ENCODE measurements around the gene JMY. TPM values are rescaled to one million over a fixed set of nuclear protein-coding genes. Genes with fewer than 3 reads are reported as not detected.

The JMY gene
- polyA plus RNA-seq, 2 of the 4 experiments (the other 2 are of a cell fraction): 4.2 to 5.0 TPM

DNA sequence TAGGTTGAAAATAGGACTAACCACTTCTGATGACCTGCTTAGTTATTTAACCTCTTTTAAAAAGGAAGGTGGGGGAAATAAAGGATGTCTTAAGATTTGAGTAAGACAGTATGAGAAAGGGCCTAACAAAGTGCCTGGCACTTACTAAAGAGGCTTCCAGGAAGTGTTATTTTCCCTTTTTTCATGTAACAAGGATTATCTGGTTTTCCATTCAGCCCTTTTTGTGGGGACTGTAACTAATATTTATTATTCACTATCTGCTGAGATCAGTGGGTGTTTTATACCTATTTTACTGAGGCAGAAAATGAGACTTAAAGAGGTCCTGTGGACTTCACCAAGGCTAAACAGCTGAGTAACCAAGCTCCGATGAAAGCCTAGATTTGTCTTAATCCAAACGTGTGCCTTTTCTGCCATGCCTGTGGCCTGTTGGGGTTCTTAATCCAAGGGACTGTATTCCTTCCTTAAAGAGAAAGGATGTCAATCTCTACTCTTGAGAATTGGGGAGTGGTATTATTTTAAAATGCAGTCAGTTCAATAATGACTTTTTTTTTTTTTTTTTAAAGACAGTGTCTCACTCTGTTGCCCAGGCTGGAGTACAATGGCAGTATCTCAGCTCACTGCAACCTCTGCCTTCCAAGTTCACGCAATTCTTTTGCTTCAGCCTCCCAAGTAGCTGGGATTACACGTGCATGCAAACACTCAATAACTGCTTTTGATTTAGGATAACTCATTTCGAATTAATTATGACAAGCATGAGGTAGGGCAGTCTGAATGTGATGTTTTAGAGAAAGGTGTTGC, 6.5 kb downstream of the JMY start:
- Histone ChIP-seq H3K4me1 (0 out of 3 replicates have a peak, but pooled peaks cover 9% of the 10 kb centered on the region), H3K4me2 (no peak overlapping the region), H3K27ac (no peak overlapping the region), H3K9me3 (no peaks in the 10 kb centered on the region), H3K4me3 (no peak overlapping the region)
- FAIRE-seq: no peak
- ChIA-PET POLR2A (no interaction called here), CTCF (interaction anchor here (0.6 to 1.2 kb wide), 4 partner anchors 10 to 224 kb away, joined by 3 to 4 read pairs (median 3); no protein-coding TSS in a partner anchor)
- no peak for ATAC-seq
- no peak for TF ChIP-seq ZC3H11A (IDR thresholded peaks at IDR 0.05)
- no peak for TF ChIP-seq POLR2A (IDR thresholded peaks at IDR 0.05; ENCODE audit: low read length)
- TF ChIP-seq, protein P1, sequence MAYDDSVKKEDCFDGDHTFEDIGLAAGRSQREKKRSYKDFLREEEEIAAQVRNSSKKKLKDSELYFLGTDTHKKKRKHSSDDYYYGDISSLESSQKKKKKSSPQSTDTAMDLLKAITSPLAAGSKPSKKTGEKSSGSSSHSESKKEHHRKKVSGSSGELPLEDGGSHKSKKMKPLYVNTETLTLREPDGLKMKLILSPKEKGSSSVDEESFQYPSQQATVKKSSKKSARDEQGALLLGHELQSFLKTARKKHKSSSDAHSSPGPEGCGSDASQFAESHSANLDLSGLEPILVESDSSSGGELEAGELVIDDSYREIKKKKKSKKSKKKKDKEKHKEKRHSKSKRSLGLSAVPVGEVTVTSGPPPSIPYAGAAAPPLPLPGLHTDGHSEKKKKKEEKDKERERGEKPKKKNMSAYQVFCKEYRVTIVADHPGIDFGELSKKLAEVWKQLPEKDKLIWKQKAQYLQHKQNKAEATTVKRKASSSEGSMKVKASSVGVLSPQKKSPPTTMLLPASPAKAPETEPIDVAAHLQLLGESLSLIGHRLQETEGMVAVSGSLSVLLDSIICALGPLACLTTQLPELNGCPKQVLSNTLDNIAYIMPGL (CRISPR knock-in tag; IDR thresholded peaks at IDR 0.05; ENCODE audit: borderline replicate concordance): no peak
- no peak for TF ChIP-seq NR3C1 (IDR thresholded peaks at IDR 0.05)
- no peak for TF ChIP-seq JUNB (IDR thresholded peaks at IDR 0.05)
- TF ChIP-seq CHD2 (IDR thresholded peaks at IDR 0.05; ENCODE audit: low read length, partially characterized antibody): no peak
- no peak for TF ChIP-seq ZNF302 (CRISPR knock-in tag; IDR thresholded peaks at IDR 0.05)
- no peak for TF ChIP-seq GATA3 (IDR thresholded peaks at IDR 0.05; ENCODE audit: borderline replicate concordance)
- TF ChIP-seq CHD4 (IDR thresholded peaks at IDR 0.05; ENCODE audit: borderline replicate concordance): no peak
- no peak for TF ChIP-seq NPAS2 (CRISPR knock-in tag; IDR thresholded peaks at IDR 0.05; ENCODE audit: borderline replicate concordance)
- TF ChIP-seq HOXB13 (CRISPR knock-in tag; IDR thresholded peaks at IDR 0.05; ENCODE audit: low read depth): no peak
- no peak for TF ChIP-seq HOXA7 (CRISPR knock-in tag; IDR thresholded peaks at IDR 0.05)
- TF ChIP-seq HES2 (IDR thresholded peaks at IDR 0.05): no peak
- TF ChIP-seq MAFK (IDR thresholded peaks at IDR 0.05; ENCODE audit: partially characterized antibody): no peak
- TF ChIP-seq, protein P2, sequence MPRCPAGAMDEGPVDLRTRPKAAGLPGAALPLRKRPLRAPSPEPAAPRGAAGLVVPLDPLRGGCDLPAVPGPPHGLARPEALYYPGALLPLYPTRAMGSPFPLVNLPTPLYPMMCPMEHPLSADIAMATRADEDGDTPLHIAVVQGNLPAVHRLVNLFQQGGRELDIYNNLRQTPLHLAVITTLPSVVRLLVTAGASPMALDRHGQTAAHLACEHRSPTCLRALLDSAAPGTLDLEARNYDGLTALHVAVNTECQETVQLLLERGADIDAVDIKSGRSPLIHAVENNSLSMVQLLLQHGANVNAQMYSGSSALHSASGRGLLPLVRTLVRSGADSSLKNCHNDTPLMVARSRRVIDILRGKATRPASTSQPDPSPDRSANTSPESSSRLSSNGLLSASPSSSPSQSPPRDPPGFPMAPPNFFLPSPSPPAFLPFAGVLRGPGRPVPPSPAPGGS (IDR thresholded peaks at IDR 0.05): no peak
- TF ChIP-seq, protein P3, sequence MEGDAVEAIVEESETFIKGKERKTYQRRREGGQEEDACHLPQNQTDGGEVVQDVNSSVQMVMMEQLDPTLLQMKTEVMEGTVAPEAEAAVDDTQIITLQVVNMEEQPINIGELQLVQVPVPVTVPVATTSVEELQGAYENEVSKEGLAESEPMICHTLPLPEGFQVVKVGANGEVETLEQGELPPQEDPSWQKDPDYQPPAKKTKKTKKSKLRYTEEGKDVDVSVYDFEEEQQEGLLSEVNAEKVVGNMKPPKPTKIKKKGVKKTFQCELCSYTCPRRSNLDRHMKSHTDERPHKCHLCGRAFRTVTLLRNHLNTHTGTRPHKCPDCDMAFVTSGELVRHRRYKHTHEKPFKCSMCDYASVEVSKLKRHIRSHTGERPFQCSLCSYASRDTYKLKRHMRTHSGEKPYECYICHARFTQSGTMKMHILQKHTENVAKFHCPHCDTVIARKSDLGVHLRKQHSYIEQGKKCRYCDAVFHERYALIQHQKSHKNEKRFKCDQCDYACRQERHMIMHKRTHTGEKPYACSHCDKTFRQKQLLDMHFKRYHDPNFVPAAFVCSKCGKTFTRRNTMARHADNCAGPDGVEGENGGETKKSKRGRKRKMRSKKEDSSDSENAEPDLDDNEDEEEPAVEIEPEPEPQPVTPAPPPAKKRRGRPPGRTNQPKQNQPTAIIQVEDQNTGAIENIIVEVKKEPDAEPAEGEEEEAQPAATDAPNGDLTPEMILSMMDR (IDR thresholded peaks at IDR 0.05): no peak
- TF ChIP-seq TP53 (CRISPR knock-in tag; IDR thresholded peaks at IDR 0.05): no peak
- no peak for TF ChIP-seq RAD21 (conservative IDR thresholded peaks at IDR 0.05 in 1 of 2, IDR thresholded peaks at IDR 0.05 in 1 of 2)
- TF ChIP-seq KDM5A (IDR thresholded peaks at IDR 0.05): no peak
- no peak for TF ChIP-seq USF2 (IDR thresholded peaks at IDR 0.05)
- 71% methylated on average over 5 of the region's 5 CpGs for WGBS (ENCODE audit: missing lambda C conversion rate)
- DNase-seq (ENCODE audit: low read depth in 1 of 2, low spot score in 1 of 2): no peak

GRCh38 chr5:79243224-79243623, 7.3 kb downstream of the JMY start:
- Histone ChIP-seq H3K4me2 (no peak overlapping the region), H3K27ac (no peak overlapping the region), H3K4me3 (no peak overlapping the region), H3K4me1 (0 out of 3 replicates have a peak, but pooled peaks cover 2% of the 10 kb centered on the region), H3K9me3 (no peaks in the 10 kb centered on the region)
- 90% methylated on average over 1 of the region's 1 CpG for WGBS (ENCODE audit: missing lambda C conversion rate)
- POLR2A ChIA-PET: no interaction called here
- no peak for FAIRE-seq
- CTCF ChIA-PET: interaction anchor here (1.1 to 1.2 kb wide), 2 partner anchors 9 to 218 kb away, joined by 3 read pairs; no protein-coding TSS in a partner anchor
- DNase-seq (ENCODE audit: low read depth in 1 of 2, low spot score in 1 of 2): no peak
- no peak for ATAC-seq
- TF ChIP-seq CBX2 (IDR thresholded peaks at IDR 0.05; ENCODE audit: borderline replicate concordance, low read depth) (no peak), CEBPB (IDR thresholded peaks at IDR 0.05) (no peak), MAZ (IDR thresholded peaks at IDR 0.05; ENCODE audit: borderline replicate concordance, low read depth, low read length) (no peak), RARB (CRISPR knock-in tag; IDR thresholded peaks at IDR 0.05) (no peak), GATA3 (IDR thresholded peaks at IDR 0.05; ENCODE audit: borderline replicate concordance) (no peak), KDM5A (IDR thresholded peaks at IDR 0.05) (no peak), JUN (IDR thresholded peaks at IDR 0.05) (no peak), EP300 (IDR thresholded peaks at IDR 0.05) (no peak), KDM1A (IDR thresholded peaks at IDR 0.05; ENCODE audit: low read depth) (no peak), HES2 (IDR thresholded peaks at IDR 0.05) (no peak), PBX3 (IDR thresholded peaks at IDR 0.05) (no peak), CBX8 (IDR thresholded peaks at IDR 0.05) (no peak), FOSB (CRISPR knock-in tag; IDR thresholded peaks at IDR 0.05) (no peak)

Data from A549 (cell line).